DOHH2 (cell line): ENCODE measurements around the gene DPYSL5.

Experiments
- EZH2phosphoT487 ChIP-seq: fragments of 200-600 bp; sonication (generic); IDR thresholded peaks from 2 replicates; pipeline ENCODE4 v1.6.1; 2017; ENCODE audit warnings: borderline replicate concordance, mild to moderate bottlenecking, antibody characterized with exemption, low read length, moderate library complexity, mixed read lengths
- TF ChIP-seq, protein P1 (sequence below): fragments of 200-600 bp; sonication (generic); IDR thresholded peaks from one replicate; pipeline ENCODE4 v1.5.1; 2014; ENCODE audit warnings: antibody characterized with exemption, mild to moderate bottlenecking, low read depth, low read length; ENCODE audit not compliant: poor library complexity, severe bottlenecking

GRCh38 chr2:26975656-26976055 is 127.7 kb downstream of the DPYSL5 start:
- TF ChIP-seq, protein P1, sequence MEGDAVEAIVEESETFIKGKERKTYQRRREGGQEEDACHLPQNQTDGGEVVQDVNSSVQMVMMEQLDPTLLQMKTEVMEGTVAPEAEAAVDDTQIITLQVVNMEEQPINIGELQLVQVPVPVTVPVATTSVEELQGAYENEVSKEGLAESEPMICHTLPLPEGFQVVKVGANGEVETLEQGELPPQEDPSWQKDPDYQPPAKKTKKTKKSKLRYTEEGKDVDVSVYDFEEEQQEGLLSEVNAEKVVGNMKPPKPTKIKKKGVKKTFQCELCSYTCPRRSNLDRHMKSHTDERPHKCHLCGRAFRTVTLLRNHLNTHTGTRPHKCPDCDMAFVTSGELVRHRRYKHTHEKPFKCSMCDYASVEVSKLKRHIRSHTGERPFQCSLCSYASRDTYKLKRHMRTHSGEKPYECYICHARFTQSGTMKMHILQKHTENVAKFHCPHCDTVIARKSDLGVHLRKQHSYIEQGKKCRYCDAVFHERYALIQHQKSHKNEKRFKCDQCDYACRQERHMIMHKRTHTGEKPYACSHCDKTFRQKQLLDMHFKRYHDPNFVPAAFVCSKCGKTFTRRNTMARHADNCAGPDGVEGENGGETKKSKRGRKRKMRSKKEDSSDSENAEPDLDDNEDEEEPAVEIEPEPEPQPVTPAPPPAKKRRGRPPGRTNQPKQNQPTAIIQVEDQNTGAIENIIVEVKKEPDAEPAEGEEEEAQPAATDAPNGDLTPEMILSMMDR: no peak
- TF ChIP-seq EZH2phosphoT487: no peak
